Measurements from ENCODE around the gene S100A1.

The S100A1 gene

DNA sequence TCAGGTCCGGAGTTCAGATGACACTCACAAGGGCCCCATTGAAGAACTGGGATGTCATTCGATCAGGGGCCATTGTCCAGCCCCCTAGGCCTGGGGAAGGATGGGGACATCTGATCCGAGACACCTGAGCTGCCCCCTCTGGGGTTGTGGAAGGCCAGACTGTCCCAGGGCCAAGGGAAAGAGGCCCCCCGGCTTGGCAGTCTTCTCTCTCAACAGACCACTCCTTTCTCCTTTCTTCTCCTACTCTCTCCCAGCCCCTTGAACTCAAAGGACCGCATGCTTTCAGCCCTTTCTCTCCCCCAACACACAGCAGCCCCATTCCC lies 1.1 kb downstream of the S100A1 start:
- Histone ChIP-seq H3K4me3 (ENCODE audit: low read depth in 1 of 2, low read length in 2 of 2) (no peak overlapping the region), H3K9ac (ENCODE audit: low read depth in 1 of 2, low read length in 2 of 2) (no peak overlapping the region), H3K4me1 (ENCODE audit: control insufficient read depth in 1 of 2, insufficient read depth in 2 of 2, low read length in 2 of 2) (peaks cover 30 to 34% of the 10 kb centered on the region in 2 donors), H3K36me3 (ENCODE audit: control insufficient read depth in 1 of 2, insufficient read depth in 2 of 2, low read length in 2 of 2) (no peaks in the 10 kb centered on the region), H3K9me3 (ENCODE audit: control insufficient read depth in 1 of 2, low read length in 2 of 2) (no peaks in the 10 kb centered on the region), H3K27ac (ENCODE audit: low read depth, low read length) (no peak overlapping the region), H3K27me3 (ENCODE audit: control insufficient read depth in 1 of 2, insufficient read depth in 2 of 2, low read length in 2 of 2) (no peaks in the 10 kb centered on the region)

DNA sequence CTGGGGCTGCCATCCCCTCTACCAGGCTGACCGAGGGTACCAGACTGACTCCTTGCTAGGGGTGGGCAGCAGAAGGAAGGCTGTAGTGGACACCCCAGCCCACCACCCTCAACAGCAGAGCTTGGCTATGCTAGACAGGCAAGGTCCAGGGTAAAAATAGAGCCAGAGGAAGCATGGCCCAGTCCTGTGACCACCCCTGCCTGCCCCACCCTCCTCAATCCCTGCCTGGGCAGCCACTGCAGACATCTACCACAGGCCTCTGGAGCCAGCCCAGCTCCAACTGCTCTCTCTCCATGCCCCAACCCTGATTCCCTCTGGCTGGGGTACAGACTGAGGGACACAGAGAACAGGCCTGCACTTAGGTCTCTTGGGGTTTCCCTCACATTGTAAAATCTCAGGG lies 1.7 kb downstream of the S100A1 start:
- Histone ChIP-seq H3K4me3 (ENCODE audit: low read depth in 1 of 2, low read length in 2 of 2) (no peak overlapping the region), H3K4me1 (ENCODE audit: control insufficient read depth in 1 of 2, insufficient read depth in 2 of 2, low read length in 2 of 2) (peaks cover 31 to 34% of the 10 kb centered on the region in 2 donors), H3K27me3 (ENCODE audit: control insufficient read depth in 1 of 2, insufficient read depth in 2 of 2, low read length in 2 of 2) (no peaks in the 10 kb centered on the region), H3K9ac (ENCODE audit: low read depth in 1 of 2, low read length in 2 of 2) (no peak overlapping the region), H3K27ac (ENCODE audit: low read depth, low read length) (no peak overlapping the region), H3K9me3 (ENCODE audit: control insufficient read depth in 1 of 2, low read length in 2 of 2) (no peaks in the 10 kb centered on the region), H3K36me3 (ENCODE audit: control insufficient read depth in 1 of 2, insufficient read depth in 2 of 2, low read length in 2 of 2) (no peaks in the 10 kb centered on the region)

GRCh38 chr1:153630384-153630783 lies 2.1 kb downstream of the S100A1 start:
- Histone ChIP-seq H3K36me3 (ENCODE audit: control insufficient read depth in 1 of 2, insufficient read depth in 2 of 2, low read length in 2 of 2) (no peaks in the 10 kb centered on the region), H3K9me3 (ENCODE audit: control insufficient read depth in 1 of 2, low read length in 2 of 2) (no peaks in the 10 kb centered on the region), H3K27ac (ENCODE audit: low read depth, low read length) (no peak overlapping the region), H3K27me3 (ENCODE audit: control insufficient read depth in 1 of 2, insufficient read depth in 2 of 2, low read length in 2 of 2) (no peaks in the 10 kb centered on the region), H3K4me1 (ENCODE audit: control insufficient read depth in 1 of 2, insufficient read depth in 2 of 2, low read length in 2 of 2) (peaks cover 34 to 35% of the 10 kb centered on the region in 2 donors), H3K4me3 (ENCODE audit: low read depth in 1 of 2, low read length in 2 of 2) (no peak overlapping the region), H3K9ac (ENCODE audit: low read depth in 1 of 2, low read length in 2 of 2) (no peak overlapping the region)

DNA sequence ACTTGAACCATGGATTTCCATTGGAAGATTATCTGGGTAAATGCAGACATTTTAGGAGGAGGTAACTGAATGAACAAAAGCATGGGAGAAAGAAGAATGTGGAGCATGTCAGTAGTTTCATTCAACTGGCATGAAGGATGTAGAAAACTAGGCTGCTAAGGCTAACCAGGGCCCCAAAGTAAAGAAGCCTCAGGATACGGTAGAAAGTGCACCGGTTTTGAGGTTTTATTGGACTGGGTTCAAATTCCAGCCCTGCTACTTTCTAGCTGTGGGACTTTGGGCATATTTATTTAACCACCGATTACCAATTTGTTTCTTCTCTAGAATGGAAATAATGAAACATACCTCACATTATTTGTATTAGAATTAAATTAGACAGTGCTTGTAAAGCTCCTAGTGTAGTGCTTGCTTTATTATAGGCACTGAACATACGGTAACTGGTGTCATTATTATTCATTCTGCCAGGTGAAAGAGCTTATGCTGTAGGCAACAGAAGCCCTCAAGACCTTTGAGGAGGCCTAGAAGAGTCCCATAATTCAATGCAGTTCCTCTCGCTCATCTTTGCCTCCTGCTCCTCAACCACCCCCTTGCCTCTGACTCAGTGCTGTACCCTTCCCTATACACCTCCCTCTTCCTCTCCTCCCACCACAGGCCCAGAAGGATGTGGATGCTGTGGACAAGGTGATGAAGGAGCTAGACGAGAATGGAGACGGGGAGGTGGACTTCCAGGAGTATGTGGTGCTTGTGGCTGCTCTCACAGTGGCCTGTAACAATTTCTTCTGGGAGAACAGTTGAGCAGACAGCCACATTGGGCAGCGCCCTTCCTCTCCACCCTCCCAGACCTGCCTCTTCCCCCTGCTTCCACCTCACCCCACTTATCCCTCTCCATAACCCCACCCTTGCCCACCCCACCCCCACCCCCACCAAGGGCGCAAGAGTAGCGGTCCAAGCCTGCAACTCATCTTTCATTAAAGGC lies 3.1 kb downstream of the S100A1 start:
- peak overlapping the region; percentile 5 for H3K27ac ChIP-seq (ENCODE audit: low read depth, low read length)
- peak overlapping the region in 1 of 2 donors; percentile 32 for H3K4me3 ChIP-seq (ENCODE audit: low read depth in 1 of 2, low read length in 2 of 2)
- no peaks in the 10 kb centered on the region for H3K9me3 ChIP-seq (ENCODE audit: control insufficient read depth in 1 of 2, low read length in 2 of 2)
- H3K36me3 ChIP-seq (ENCODE audit: control insufficient read depth in 1 of 2, insufficient read depth in 2 of 2, low read length in 2 of 2), result peaks cover under 1 to 2% of the 10 kb centered on the region in 2 donors
- H3K4me1 ChIP-seq (ENCODE audit: control insufficient read depth in 1 of 2, insufficient read depth in 2 of 2, low read length in 2 of 2), result peaks cover 36 to 38% of the 10 kb centered on the region in 2 donors
- no peak overlapping the region for H3K9ac ChIP-seq (ENCODE audit: low read depth in 1 of 2, low read length in 2 of 2)
- no peaks in the 10 kb centered on the region for H3K27me3 ChIP-seq (ENCODE audit: control insufficient read depth in 1 of 2, insufficient read depth in 2 of 2, low read length in 2 of 2)

GRCh38 chr1:153633161-153633753 lies 5.0 kb downstream of the S100A1 start:
- Histone ChIP-seq H3K27ac (ENCODE audit: low read depth, low read length) (peak overlapping the region; percentile 100), H3K27me3 (ENCODE audit: control insufficient read depth in 1 of 2, insufficient read depth in 2 of 2, low read length in 2 of 2) (no peaks in the 10 kb centered on the region), H3K4me3 (ENCODE audit: low read depth in 1 of 2, low read length in 2 of 2) (peak overlapping the region; percentile 49 to 98), H3K36me3 (ENCODE audit: control insufficient read depth in 1 of 2, insufficient read depth in 2 of 2, low read length in 2 of 2) (peaks cover 15 to 22% of the 10 kb centered on the region in 2 donors), H3K9me3 (ENCODE audit: control insufficient read depth in 1 of 2, low read length in 2 of 2) (no peaks in the 10 kb centered on the region), H3K9ac (ENCODE audit: low read depth in 1 of 2, low read length in 2 of 2) (peak overlapping the region; percentile 100), H3K4me1 (ENCODE audit: control insufficient read depth in 1 of 2, insufficient read depth in 2 of 2, low read length in 2 of 2) (peaks cover 40 to 42% of the 10 kb centered on the region in 2 donors)

DNA sequence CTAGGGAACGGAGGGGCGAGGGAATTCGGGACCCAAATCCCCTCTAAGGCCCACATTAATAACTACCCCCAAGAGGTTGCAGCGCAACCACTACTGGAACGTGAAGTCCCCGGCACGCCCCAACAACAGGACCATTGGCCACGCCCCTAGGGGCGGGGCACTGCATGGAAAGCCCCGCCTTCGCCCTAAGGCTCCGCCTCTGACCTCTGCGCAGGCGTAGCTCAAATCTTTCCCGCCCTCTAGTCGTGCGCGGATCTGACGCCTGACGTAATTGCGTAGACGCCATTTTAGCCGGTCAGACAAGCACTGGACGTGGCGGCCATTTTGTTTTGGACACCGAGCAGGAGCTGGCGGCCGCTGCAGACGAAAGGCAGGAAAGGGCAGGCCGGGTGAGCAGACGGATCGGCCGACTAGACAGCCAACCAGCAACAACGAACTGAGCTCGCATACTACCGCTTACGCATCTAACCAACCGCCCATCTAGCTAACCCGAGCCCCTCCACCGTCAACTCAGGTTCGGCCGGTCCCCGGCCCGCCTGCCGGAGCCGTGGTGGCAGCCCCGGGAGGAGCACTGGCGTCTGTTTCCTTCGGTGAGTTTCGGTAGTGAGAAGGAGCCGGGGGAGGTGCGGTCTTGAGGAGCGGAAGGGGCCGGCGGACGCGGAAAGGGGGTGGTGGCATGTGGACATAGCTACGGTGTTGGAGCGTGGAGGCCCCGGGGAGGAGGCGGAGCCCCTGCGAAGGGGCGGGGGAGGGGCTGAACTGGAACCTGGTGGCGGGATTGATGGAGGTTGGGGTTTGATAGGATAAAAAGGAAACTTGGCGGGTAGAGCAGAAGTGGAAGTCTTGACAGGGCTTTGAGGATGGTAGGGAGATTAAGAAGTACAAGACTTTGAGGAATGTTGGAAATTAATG lies 5.8 kb downstream of the S100A1 start, which contains the start of gene CHTOP:
Gene CHTOP, plus strand, starts transcription at position 313 of the 912 bp plus-strand sequence. CDS start 2,523 bp downstream, outside the sequence.
- Histone ChIP-seq H3K4me3 (ENCODE audit: low read depth in 1 of 2, low read length in 2 of 2) (peak within 1 kb of the TSS; percentile 94 to 98), H3K27ac (ENCODE audit: low read depth, low read length) (peak within 1 kb of the TSS; percentile 100), H3K27me3 (ENCODE audit: control insufficient read depth in 1 of 2, insufficient read depth in 2 of 2, low read length in 2 of 2) (no peaks in the 10 kb centered on the region), H3K4me1 (ENCODE audit: control insufficient read depth in 1 of 2, insufficient read depth in 2 of 2, low read length in 2 of 2) (peaks cover 42 to 43% of the 10 kb centered on the region in 2 donors), H3K9ac (ENCODE audit: low read depth in 1 of 2, low read length in 2 of 2) (peak within 1 kb of the TSS; percentile 100), H3K36me3 (ENCODE audit: control insufficient read depth in 1 of 2, insufficient read depth in 2 of 2, low read length in 2 of 2) (peaks cover 21 to 29% of the 10 kb centered on the region in 2 donors), H3K9me3 (ENCODE audit: control insufficient read depth in 1 of 2, low read length in 2 of 2) (no peaks in the 10 kb centered on the region)

- Histone ChIP-seq H3K4me1 (ENCODE audit: control insufficient read depth in 1 of 2, insufficient read depth in 2 of 2, low read length in 2 of 2) (peaks cover 37 to 39% of the 10 kb centered on the region in 2 donors), H3K9ac (ENCODE audit: low read depth in 1 of 2, low read length in 2 of 2) (no peak overlapping the region), H3K27ac (ENCODE audit: low read depth, low read length) (no peak overlapping the region), H3K4me3 (ENCODE audit: low read depth in 1 of 2, low read length in 2 of 2) (no peak overlapping the region), H3K9me3 (ENCODE audit: control insufficient read depth in 1 of 2, low read length in 2 of 2) (no peaks in the 10 kb centered on the region), H3K36me3 (ENCODE audit: control insufficient read depth in 1 of 2, insufficient read depth in 2 of 2, low read length in 2 of 2) (peaks cover 30 to 46% of the 10 kb centered on the region in 2 donors), H3K27me3 (ENCODE audit: control insufficient read depth in 1 of 2, insufficient read depth in 2 of 2, low read length in 2 of 2) (no peaks in the 10 kb centered on the region)
These were observed 7.6 kb downstream of the S100A1 start for GRCh38 chr1:153635872-153636271.

DNA sequence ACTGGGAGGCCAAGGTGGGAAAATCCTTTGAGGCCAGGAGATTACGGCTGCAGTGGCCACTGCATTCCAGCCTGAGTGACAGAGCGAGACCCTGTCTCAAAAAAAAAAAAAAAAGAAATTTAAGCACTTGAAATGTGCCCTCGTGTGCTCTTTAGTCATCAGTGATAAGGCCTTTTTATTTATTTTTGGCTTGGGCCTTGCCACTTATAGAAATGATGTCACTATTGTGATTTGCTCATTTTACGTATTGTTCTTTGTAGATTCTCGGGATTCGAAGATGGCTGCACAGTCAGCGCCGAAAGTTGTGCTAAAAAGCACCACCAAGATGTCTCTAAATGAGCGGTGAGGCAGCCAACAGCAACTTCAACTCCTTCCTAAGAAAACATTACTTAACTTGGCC lies 8.1 kb downstream of the S100A1 start:
- Histone ChIP-seq H3K9me3 (ENCODE audit: control insufficient read depth in 1 of 2, low read length in 2 of 2) (no peaks in the 10 kb centered on the region), H3K27ac (ENCODE audit: low read depth, low read length) (no peak overlapping the region), H3K4me1 (ENCODE audit: control insufficient read depth in 1 of 2, insufficient read depth in 2 of 2, low read length in 2 of 2) (peaks cover 32 to 35% of the 10 kb centered on the region in 2 donors), H3K4me3 (ENCODE audit: low read depth in 1 of 2, low read length in 2 of 2) (no peak overlapping the region), H3K27me3 (ENCODE audit: control insufficient read depth in 1 of 2, insufficient read depth in 2 of 2, low read length in 2 of 2) (no peaks in the 10 kb centered on the region), H3K36me3 (ENCODE audit: control insufficient read depth in 1 of 2, insufficient read depth in 2 of 2, low read length in 2 of 2) (peaks cover 34 to 50% of the 10 kb centered on the region in 2 donors), H3K9ac (ENCODE audit: low read depth in 1 of 2, low read length in 2 of 2) (no peak overlapping the region)

GRCh38 chr1:153638261-153638660 lies 10.0 kb downstream of the S100A1 start:
- no peak overlapping the region for H3K27ac ChIP-seq (ENCODE audit: low read depth, low read length)
- H3K9ac ChIP-seq (ENCODE audit: low read depth in 1 of 2, low read length in 2 of 2), result no peak overlapping the region
- H3K36me3 ChIP-seq (ENCODE audit: control insufficient read depth in 1 of 2, insufficient read depth in 2 of 2, low read length in 2 of 2), result peaks cover 54 to 70% of the 10 kb centered on the region in 2 donors
- H3K4me1 ChIP-seq (ENCODE audit: control insufficient read depth in 1 of 2, insufficient read depth in 2 of 2, low read length in 2 of 2), result peaks cover 28 to 33% of the 10 kb centered on the region in 2 donors
- no peaks in the 10 kb centered on the region for H3K27me3 ChIP-seq (ENCODE audit: control insufficient read depth in 1 of 2, insufficient read depth in 2 of 2, low read length in 2 of 2)
- H3K4me3 ChIP-seq (ENCODE audit: low read depth in 1 of 2, low read length in 2 of 2), result no peak overlapping the region
- no peaks in the 10 kb centered on the region for H3K9me3 ChIP-seq (ENCODE audit: control insufficient read depth in 1 of 2, low read length in 2 of 2)

Data from duodenal mucosa (tissue), 2 donors.